CD14-positive monocyte (primary cell): ENCODE measurements around the gene SDR42E1. TPM values are rescaled to one million over a fixed set of nuclear protein-coding genes. Genes with fewer than 3 reads are reported as not detected.

ENCODE experiments used
- DNase-seq, 3 donors: peaks; one replicate each; pipeline ENCODE4 v3.0.0-alpha.2; 2011 to 2022
- H2AFZ ChIP-seq: 2 replicates; pipeline ENCODE4 v1.6.0; 2012; ENCODE audit warnings: mild to moderate bottlenecking, low read depth, low read length, inconsistent platforms; ENCODE audit not compliant: insufficient read depth, poor library complexity, severe bottlenecking
- H3K27ac ChIP-seq, 2 donors: 1 replicate in 1 of 2; 2 replicates in 1 of 2; pipeline ENCODE4 v1.5.1; 2012 to 2013; ENCODE audit warnings: low read length in 2 of 2, control low read depth in 1 of 2, inconsistent platforms in 1 of 2, low read depth in 1 of 2, mild to moderate bottlenecking in 1 of 2
- H3K27me3 ChIP-seq, 2 donors: one replicate each; pipeline versions ENCODE4 v1.6.0 to v1.6.1; 2011 to 2013; ENCODE audit warnings: low read length in 2 of 2; ENCODE audit not compliant: control insufficient read depth in 2 of 2, insufficient read depth in 2 of 2
- H3K36me3 ChIP-seq, 2 donors: replicated peaks in 1 of 2; 1 replicate in 1 of 2; 2 replicates in 1 of 2; pipeline versions ENCODE4 v1.5.1 to v1.6.1; 2012 to 2013; ENCODE audit warnings: low read length in 2 of 2, control low read depth in 1 of 2, inconsistent platforms in 1 of 2, mild to moderate bottlenecking in 1 of 2; ENCODE audit not compliant: insufficient read depth in 2 of 2, control insufficient read depth in 1 of 2
- H3K4me1 ChIP-seq, 2 donors: 1 replicate in 1 of 2; 2 replicates in 1 of 2; pipeline versions ENCODE4 v1.5.1 to v1.6.1; 2012 to 2013; ENCODE audit warnings: low read length in 2 of 2, control low read depth in 1 of 2, inconsistent platforms in 1 of 2, mild to moderate bottlenecking in 1 of 2, moderate library complexity in 1 of 2; ENCODE audit not compliant: insufficient read depth in 2 of 2, control insufficient read depth in 1 of 2
- H3K4me2 ChIP-seq: replicated peaks from 2 replicates; pipeline ENCODE3; 2012; ENCODE audit warnings: low read length, moderate library complexity, mild to moderate bottlenecking; ENCODE audit not compliant: poor library complexity, severe bottlenecking; ENCODE audit errors: extremely low read depth
- H3K4me3 ChIP-seq, 3 experiments: fragments of 200-600 bp in 1 of 3; sonication (generic) in 1 of 3; replicated peaks in 1 of 3; 1 replicate in 2 of 3; 2 replicates in 1 of 3; pipeline ENCODE4 v1.5.1; 2011 to 2013; ENCODE audit warnings: low read length in 3 of 3, mild to moderate bottlenecking in 3 of 3, control low read depth in 2 of 3, low read depth in 2 of 3, inconsistent platforms in 1 of 3, moderate library complexity in 1 of 3
- H3K79me2 ChIP-seq: 2 replicates; pipeline ENCODE4 v1.6.0; 2012; ENCODE audit warnings: mild to moderate bottlenecking, control low read depth, inconsistent platforms, low read length, moderate library complexity; ENCODE audit not compliant: insufficient read depth
- H3K9ac ChIP-seq: 2 replicates; pipeline ENCODE4 v1.6.0; 2017; ENCODE audit warnings: low read length, mild to moderate bottlenecking; ENCODE audit not compliant: insufficient read depth, poor library complexity, severe bottlenecking
- H3K9me3 ChIP-seq, 2 donors: replicated peaks in 1 of 2; 1 replicate in 1 of 2; 2 replicates in 1 of 2; pipeline versions ENCODE4 v1.5.1 to v1.6.1; 2012 to 2013; ENCODE audit warnings: low read length in 2 of 2, control low read depth in 1 of 2; ENCODE audit not compliant: control insufficient read depth in 1 of 2, insufficient read depth in 1 of 2
- H4K20me1 ChIP-seq: 2 replicates; pipeline ENCODE4 v1.6.0; 2012; ENCODE audit warnings: mild to moderate bottlenecking, low read length, control low read depth, moderate library complexity; ENCODE audit not compliant: insufficient read depth
- H3K27ac Mint-ChIP-seq, 7 donors: one replicate each; pipeline ENCODE4 v1.8.0; 2020; ENCODE audit warnings: mild to moderate bottlenecking in 7 of 7, mixed read lengths in 7 of 7, moderate library complexity in 6 of 7, inconsistent platforms in 2 of 7
- H3K27me3 Mint-ChIP-seq, 3 donors: one replicate each; pipeline ENCODE4 v1.8.0; 2021 to 2022; ENCODE audit warnings: low read depth in 3 of 3, mild to moderate bottlenecking in 3 of 3, mixed read lengths in 3 of 3, moderate library complexity in 3 of 3, inconsistent platforms in 1 of 3
- H3K36me3 Mint-ChIP-seq, 2 donors: one replicate each; pipeline ENCODE4 v1.8.0; 2020; ENCODE audit warnings: mixed read lengths in 2 of 2, inconsistent platforms in 1 of 2, mild to moderate bottlenecking in 1 of 2
- H3K4me1 Mint-ChIP-seq: one replicate; pipeline ENCODE4 v1.8.0; 2020; ENCODE audit warnings: mild to moderate bottlenecking, mixed read lengths
- H3K4me3 Mint-ChIP-seq, 2 donors: one replicate each; pipeline ENCODE4 v1.8.0; 2020; ENCODE audit warnings: mild to moderate bottlenecking in 2 of 2, mixed read lengths in 2 of 2, moderate library complexity in 1 of 2
- H3K9me3 Mint-ChIP-seq, 7 donors: one replicate each; pipeline ENCODE4 v1.8.0; 2020 to 2022; ENCODE audit warnings: mixed read lengths in 7 of 7, mild to moderate bottlenecking in 6 of 7, moderate library complexity in 6 of 7, inconsistent platforms in 2 of 7
- WGBS: methylation state at CpG from one replicate; pipeline ENCODE4 v1.1.5; 2013; ENCODE audit warnings: missing lambda C conversion rate; ENCODE audit not compliant: insufficient coverage; 5-methylcytosine and 5-hydroxymethylcytosine counted together
- intact Hi-C, 2 donors: fragments of 100-400 bp; cut with micrococcal nuclease; formaldehyde crosslinking; loops; one replicate each; pipeline versions ENCODE4 v1.15.0 to v1.15.1; 2023
- polyA plus RNA-seq, 3 donors: library from polyadenylated mRNA; depleted of rRNA in 1 of 3; unstranded in 2 of 3; stranded (reverse) in 1 of 3; fragments of 300-500 nt in 2 of 3; fragments of >200 nt in 1 of 3; fragmentation: Illumina TruSeq in 2 of 3; gene quantifications; 1 replicate in 2 of 3; 2 replicates in 1 of 3; pipeline ENCODE4 v1.2.3, GENCODE V29; 2012 to 2021
- TF ChIP-seq, protein P1 (sequence below): fragments of 200-600 bp; IDR thresholded peaks from one replicate; pipeline ENCODE4 v1.8.0; 2022; ENCODE audit warnings: antibody characterized with exemption, mild to moderate bottlenecking

SDR42E1 gene
- polyA plus RNA-seq, 3 donors, result under 0.01 TPM; not detected in 2

DNA sequence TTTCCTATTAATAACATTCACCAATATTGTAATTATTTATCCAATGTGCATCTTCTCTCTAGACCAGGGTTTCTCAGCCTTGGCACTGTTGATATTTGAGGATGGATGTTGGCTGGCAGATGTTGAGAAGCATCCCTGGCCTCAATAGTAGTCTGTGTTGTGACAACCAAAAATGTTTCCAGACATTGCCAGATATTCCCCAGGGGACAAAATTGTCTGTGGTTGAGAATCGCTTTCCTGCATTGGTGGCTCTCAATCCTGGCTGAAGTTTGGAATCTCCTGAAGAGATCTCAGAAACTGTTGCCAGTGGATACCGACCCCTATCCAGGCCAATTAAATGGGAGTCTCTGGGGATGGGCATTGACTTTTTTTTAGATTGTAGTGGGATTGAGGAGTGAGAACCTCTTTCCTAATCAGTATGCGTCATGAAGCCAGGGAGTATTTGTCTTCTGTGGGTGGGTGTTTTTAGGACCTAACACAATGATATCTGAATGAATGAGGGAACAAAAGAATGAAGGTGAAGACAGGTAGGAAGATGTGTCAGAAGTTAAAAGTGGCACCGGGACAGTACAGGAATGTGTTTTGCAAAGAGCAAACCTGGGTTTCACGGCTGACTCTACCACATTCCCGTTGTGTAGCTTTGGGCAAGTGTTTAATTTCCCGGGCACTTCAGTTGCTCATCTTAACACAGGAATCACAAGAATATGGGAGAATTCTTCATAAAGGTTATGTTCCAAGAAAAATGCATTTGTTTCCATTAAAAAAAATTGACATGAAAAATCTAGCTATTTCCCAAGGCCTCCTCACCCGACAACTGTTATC is 48.1 kb upstream of the SDR42E1 start:
- Histone ChIP-seq H3K9ac (no peak overlapping the region), H3K4me2 (no peak overlapping the region), H3K27ac (no peak overlapping the region), H4K20me1 (no peaks in the 10 kb centered on the region), H3K4me1 (no peaks in the 10 kb centered on the region), H3K36me3 (no peaks in the 10 kb centered on the region), H2AFZ (no peak overlapping the region), H3K4me3 (no peak overlapping the region), H3K79me2 (no peaks in the 10 kb centered on the region), H3K9me3 (no peaks in the 10 kb centered on the region), H3K27me3 (peaks cover 0 to 2% of the 10 kb centered on the region in 2 donors)
- Mint-ChIP-seq H3K4me3 (no peak overlapping the region), H3K36me3 (no peaks in the 10 kb centered on the region), H3K4me1 (no peaks in the 10 kb centered on the region), H3K9me3 (no peaks in the 10 kb centered on the region), H3K27ac (no peak overlapping the region), H3K27me3 (peaks cover 2 to 12% (median 10%) of the 10 kb centered on the region in 3 donors)
- intact Hi-C loops, result no loop called here
- TF ChIP-seq, protein P1, sequence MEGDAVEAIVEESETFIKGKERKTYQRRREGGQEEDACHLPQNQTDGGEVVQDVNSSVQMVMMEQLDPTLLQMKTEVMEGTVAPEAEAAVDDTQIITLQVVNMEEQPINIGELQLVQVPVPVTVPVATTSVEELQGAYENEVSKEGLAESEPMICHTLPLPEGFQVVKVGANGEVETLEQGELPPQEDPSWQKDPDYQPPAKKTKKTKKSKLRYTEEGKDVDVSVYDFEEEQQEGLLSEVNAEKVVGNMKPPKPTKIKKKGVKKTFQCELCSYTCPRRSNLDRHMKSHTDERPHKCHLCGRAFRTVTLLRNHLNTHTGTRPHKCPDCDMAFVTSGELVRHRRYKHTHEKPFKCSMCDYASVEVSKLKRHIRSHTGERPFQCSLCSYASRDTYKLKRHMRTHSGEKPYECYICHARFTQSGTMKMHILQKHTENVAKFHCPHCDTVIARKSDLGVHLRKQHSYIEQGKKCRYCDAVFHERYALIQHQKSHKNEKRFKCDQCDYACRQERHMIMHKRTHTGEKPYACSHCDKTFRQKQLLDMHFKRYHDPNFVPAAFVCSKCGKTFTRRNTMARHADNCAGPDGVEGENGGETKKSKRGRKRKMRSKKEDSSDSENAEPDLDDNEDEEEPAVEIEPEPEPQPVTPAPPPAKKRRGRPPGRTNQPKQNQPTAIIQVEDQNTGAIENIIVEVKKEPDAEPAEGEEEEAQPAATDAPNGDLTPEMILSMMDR, result no peak
- no peak for DNase-seq
- WGBS, result 95% methylated on average over 3 of the region's 8 CpGs

- H2AFZ ChIP-seq, result no peak overlapping the region
- TF ChIP-seq, protein P1, result no peak
- no peak overlapping the region for H3K4me3 ChIP-seq
- H3K4me2 ChIP-seq, result no peak overlapping the region
- intact Hi-C loops, result no loop called here
- no peaks in the 10 kb centered on the region for H3K9me3 ChIP-seq
- no peak for DNase-seq
- H3K79me2 ChIP-seq, result no peaks in the 10 kb centered on the region
- no peak overlapping the region for H3K27ac Mint-ChIP-seq
- H3K4me1 ChIP-seq, result no peaks in the 10 kb centered on the region
- H3K4me1 Mint-ChIP-seq, result no peaks in the 10 kb centered on the region
- no CpG with 5 or more reads among the region's 3 CpGs for WGBS
- no peak overlapping the region for H3K27ac ChIP-seq
- H3K9me3 Mint-ChIP-seq, result no peaks in the 10 kb centered on the region
- H3K27me3 Mint-ChIP-seq, result peaks cover 0 to 13% (median 6%) of the 10 kb centered on the region in 3 donors
- H4K20me1 ChIP-seq, result no peaks in the 10 kb centered on the region
- H3K36me3 ChIP-seq, result no peaks in the 10 kb centered on the region
- no peak overlapping the region for H3K9ac ChIP-seq
- H3K27me3 ChIP-seq, result peaks cover 0 to 2% of the 10 kb centered on the region in 2 donors
- no peaks in the 10 kb centered on the region for H3K36me3 Mint-ChIP-seq
- H3K4me3 Mint-ChIP-seq, result no peak overlapping the region
Observed at GRCh38 chr16:82056550-82056896, 45.3 kb upstream of the SDR42E1 start.
